HG02642 (cell line): Measurements from ENCODE around the gene RRN3.
"Not testable (repeated sequence)": the region's sequence is repeated elsewhere in the genome, so short reads cannot be mapped to it uniquely, and the experiment has no call there.

Experiments
- ATAC-seq: cut with Tn5 transposase; IDR thresholded peaks from one replicate; pipeline ENCODE4 v1.9.1; 2021; ENCODE audit warnings: mild to moderate bottlenecking; ENCODE audit not compliant: unreplicated experiment, poor library complexity

Gene RRN3

DNA sequence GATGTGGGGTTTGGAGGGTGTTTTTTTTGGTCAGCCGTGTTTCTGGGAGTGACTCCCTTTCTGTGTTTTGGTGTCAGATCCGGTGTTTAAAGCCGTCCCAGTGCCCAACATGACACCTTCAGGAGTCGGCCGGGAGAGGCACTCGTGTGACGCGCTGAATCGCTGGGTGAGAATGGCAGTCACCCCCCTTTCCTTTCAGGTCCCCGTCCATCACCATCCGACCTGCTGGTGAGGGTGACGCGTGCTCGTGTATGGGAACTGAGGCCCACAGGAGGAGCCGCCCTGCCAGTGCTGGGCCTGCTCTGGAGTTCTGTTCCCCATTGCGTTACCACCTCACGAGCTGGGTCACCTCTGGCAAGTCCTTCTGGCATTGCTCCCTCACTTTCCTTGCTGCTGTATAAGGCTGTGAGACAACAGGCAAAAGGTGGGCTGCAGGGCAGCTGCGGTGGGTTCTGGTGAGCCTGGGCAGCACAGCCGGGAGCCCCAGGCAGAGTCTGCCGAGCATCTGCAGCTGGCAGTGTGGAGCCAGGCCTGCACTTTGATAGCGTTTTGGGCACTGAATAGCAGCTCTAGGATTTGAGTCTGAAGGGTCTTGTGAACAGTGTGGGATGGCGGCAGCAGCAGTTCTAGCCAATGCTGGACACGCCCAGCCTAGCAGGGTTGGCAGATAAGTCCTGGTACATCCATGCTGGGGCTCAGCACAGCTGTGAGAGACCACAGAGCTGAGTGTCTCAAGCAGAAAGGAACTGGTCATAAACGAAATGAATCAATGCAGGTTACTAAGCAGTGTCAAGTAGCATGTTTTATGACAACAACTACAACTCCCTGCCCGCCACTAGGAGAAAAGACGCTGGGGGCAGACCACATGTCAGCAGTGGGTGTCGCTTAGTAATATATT lies 65.0 kb downstream of the RRN3 start:
- not testable (repeated sequence) for ATAC-seq

DNA sequence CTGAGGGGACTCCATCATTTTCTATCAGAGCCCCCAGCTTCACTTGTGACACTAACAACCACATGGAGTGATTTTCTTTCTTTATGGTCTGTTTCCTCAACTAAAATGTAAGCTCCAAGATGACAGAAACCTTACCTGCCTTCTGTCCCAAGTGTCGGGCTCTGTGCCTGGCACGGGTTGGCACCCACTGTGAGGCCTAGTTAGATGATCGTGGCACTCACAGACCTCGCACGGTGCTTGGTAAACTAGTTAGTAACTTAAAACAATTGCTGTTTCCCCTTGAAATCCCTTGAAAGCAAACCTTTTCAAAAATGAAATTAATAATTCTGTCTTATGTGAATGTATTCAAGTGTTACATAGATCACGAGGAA lies 65.7 kb downstream of the RRN3 start:
- not testable (repeated sequence) for ATAC-seq

DNA sequence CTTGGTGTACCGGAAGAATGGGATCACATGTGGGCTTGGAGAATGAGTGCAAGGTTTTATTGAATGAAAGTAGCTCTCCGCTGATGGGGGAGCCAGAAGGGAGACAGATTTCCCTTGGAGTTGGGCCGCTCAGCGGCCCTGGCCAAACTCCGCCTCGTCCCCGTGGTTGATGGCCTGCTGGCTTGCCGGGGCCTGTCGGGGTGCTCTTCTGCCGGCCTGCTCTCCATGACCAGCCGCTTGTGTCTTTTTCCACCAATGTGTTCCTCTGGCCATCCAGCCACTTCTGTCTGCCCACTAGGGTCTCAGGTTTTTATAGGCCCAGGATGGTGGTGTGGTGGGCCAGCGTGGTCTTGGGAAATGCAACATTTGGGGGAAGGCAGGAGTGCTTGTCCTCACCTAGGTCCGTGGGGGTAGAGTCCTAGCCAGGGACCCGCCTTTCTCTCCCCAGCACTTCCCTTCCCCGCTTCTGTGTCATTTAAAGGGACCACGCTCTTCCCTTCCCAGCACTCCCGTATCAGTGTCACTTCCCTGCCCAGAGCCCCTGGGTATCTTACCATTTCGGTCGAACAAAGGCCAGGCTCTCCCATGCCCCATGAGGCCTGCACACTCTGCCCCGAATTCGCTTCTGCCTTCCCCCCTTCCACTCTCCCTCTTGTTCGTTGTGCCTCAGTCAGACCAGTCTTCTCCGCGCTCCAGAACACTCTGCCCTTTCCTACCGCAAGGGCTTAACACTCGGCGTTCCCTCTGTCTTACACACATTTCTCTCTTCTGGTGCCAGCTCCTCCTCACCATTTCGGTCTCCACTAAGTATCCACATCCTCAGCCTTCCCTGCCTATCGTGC lies 66.3 kb downstream of the RRN3 start:
- not testable (repeated sequence) for ATAC-seq

DNA sequence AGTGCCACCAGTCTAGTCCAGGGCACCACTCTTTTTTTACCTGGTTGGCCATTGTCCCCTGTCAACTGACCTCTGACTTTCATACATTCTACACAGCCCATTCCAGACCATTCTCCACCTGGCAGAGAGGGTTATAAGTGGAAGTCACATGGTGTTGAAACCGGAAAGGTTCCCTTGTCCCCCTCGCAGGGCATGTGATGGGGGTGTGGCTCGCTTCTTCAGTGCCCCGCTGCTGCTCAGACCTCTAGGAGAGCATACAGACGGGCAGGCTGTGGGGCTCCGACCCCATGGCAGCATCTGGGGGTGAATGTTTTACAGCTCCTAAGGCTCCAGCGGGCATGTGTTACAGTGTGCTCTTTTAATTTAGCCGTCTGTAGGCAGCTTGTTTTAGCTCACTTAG lies 67.0 kb downstream of the RRN3 start:
- not testable (repeated sequence) for ATAC-seq

DNA sequence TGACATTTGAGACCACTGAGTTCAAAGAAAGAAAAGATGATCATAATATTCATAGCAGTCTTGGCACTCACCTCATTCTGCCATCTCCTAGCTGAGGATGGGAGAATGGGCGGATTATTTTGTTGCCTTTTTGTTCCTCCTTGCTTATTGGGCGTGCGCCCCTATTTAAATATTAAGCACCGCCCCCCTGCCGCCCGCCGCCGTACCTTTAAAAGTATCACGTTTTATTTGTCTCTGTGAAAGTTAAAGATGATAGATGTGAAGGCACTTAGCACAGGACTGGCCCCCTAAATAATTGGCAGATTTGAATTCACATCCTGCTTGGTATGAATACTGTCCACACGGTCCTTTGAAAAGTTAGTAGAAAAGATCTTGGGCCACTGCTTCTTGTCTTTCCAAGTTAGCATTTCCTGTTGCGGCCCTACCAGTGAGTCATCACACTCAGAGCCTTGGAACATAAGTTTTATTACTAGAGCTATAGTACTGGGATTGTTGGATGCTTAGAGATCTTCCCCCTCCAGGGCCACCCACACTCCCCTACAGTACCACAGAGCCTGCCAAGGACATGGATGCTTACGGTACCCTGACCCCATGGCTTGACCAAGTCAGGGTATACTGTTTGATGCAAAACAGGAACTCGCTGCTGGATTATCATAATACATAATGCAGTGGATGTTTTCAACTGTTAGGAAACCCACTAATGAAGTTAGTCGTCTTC lies 68.7 kb downstream of the RRN3 start:
- not testable (repeated sequence) for ATAC-seq

DNA sequence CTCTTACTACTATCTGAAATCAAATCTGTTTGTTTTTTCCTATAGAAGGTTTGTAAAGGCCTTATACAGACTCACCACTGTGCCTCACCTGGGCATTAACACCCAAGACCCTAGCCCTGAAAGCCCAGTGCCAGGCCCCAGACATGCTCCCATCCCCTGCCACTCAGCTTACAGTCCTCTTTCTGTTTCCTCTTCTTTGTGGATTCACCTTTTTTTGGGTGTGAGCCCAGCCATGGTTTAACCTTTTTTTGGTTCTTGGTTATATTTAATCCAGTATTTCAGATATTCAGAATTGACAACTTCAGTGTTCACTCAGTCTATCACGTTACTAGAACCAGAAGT lies 69.2 kb downstream of the RRN3 start:
- not testable (repeated sequence) for ATAC-seq

DNA sequence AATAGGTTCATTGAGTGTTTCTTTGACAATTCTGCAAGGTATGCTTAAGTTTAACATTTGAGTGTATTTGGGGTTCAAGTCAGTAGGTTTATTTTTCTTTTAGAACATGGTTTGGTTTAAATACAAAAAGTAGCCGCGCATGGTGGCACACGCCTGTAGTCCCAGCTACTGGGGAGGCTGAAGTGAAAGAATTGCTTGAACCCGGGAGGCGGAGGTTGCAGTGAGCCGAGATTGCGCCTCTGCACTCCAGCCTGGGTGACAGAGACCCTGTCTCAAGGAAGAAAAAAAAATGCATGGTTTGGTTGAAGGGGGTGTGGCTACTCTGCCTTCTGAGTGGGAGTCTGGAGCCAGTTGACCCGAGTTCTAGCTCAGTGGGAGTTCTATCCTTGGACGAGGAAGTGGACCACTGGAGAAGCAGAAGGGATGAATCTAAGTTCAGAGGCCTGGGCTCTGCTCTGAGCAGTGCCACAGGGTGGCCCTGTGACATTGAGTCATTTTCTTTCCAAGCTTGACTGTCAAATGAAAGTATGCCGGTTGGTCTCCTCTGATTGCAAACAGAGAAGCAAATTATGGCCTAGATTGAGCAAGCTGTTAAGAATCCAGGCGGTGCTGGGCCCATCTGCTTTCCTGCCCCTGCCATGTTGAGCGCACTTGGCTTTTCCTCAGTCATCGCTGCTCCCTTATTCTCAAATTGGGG lies 70.5 kb downstream of the RRN3 start:
- not testable (repeated sequence) for ATAC-seq

DNA sequence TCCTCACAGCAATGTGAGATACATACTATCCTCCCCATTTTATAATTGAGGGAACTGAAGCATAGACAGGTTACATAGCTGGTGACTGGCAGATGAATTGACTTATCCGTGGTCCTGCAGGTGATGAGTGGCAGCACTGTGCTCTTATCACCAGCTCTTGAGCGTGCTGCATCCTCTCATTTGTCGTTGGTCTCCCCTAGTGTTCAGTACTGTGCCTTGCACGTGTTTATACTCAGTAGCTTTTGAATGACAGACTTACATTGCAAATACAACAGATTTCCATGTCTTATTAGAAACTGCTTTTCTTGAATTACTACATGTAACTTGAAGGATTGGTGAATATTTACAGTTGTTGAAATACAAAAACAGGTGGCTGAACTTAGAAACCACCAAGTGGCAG lies 71.9 kb downstream of the RRN3 start:
- peak; percentile 71 for ATAC-seq

DNA sequence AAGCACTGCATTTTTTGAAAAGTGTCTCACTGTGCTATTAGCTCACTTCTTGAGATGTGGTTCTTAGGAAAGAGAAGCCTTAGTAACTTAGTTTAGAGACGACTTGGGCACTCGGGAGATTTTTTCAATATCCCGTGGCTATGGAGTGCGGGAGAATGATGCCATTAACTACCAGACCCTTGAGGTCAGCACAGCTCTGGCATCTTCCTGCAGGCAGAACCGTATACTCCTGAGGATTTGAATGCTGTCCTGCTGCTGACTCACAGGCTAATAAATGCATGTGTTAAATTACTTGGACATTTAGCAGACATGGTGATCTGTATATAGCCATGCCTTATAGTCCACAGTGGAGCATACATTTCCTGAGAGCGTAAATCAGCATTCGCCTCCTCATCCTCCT lies 72.6 kb downstream of the RRN3 start:
- not testable (repeated sequence) for ATAC-seq

DNA sequence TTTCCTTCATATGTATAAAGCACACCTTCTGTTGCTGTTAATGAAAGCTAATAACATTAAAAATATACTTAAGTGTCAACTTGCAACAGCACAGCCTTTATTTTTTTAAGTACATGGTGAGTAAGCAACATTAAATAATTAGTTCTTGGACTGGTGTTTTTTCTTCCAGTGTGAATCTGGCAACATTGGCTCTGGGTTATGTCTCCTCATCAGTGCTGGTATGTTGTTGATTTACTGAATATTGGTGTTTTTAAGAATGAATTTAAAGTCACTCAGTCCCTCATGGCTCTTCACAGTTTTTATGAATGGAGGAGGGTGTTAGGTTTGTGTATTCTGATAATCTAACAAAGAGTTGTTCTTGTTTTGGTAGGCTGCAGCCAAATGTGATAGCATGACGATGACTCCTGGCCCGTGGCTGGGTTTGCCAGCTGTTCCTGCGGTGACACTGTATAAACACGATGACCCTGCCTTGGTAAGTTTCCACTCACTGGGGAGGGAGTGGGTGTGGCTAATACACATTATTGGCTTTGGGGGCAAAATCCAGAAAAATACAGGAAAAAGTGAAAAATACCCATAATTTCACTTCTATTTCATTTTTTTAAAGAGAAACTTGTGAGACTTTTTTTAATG lies 77.0 kb downstream of the RRN3 start:
- not testable (repeated sequence) for ATAC-seq

DNA sequence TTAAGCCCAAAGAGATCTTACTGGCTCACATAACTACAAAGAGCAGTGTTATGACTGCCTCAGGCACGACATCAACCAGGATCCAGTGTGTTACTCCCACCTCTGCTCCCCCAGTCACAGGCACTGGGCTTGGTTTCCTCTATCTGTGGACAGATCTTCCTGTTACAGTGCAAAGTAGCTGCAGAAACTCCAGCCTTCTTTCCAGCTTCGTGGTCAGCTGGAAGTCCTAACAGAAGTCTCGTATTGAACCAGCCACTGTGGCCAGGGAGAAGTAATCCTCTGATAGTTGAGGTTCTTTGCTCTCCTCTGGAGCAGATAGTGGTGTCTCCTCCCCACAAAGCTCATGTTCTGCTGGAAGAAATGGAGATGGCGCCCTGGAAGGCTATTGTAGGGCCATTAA lies 77.7 kb downstream of the RRN3 start:
- not testable (repeated sequence) for ATAC-seq

DNA sequence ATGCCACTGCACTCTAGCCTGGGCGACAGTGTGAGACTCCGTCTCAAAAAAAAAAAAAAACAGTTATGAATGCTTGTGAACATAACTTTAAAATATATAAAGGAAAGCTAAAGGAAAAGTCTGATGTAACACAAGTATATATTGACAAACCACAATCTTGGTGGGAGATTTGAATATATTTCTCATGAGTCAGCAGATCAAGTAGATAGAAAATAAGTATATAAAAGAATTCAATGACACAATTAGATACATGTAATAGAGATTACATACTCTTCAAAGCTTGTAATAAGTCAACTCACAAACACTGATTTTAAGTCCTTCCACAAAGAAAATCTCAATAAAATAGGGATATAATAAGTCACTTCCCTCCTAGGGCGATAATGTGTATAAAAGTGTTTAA lies 78.4 kb downstream of the RRN3 start:
- ATAC-seq: not testable (repeated sequence)

DNA sequence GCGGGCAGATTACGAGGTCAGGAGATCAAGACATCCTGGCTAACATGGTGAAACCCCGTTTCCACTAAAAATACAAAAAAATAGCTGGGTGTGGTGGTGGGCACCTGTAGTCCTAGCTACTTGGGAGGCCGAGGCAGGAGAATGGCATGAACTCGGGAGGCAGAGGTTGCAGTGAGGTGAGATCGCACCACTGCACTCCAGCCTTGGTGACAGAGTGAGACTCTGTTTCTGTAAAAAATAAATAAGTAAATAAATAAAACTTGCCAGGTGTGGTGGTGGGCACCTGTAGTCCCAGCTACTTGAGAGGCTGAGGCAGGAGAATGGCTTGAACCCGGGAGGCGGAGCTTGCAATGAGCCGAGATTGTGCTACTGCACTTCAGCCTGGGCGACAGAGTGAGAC lies 81.1 kb downstream of the RRN3 start:
- ATAC-seq: not testable (repeated sequence)
